HepG2 (cell line): ENCODE data around the gene CR2. TPM values are rescaled to one million over a fixed set of nuclear protein-coding genes. Genes with fewer than 3 reads are reported as not detected.

Source experiments
- ARID5B ChIP-seq: IDR thresholded peaks from 2 replicates; pipeline ENCODE4 v1.4.0; 2020; ENCODE audit warnings: mild to moderate bottlenecking, missing genetic modification reagents
- GLMP ChIP-seq: sonication (generic); formaldehyde crosslinking; IDR thresholded peaks from 2 replicates; pipeline ENCODE4 v1.9.0; 2021; ENCODE audit warnings: missing genetic modification reagents, mild to moderate bottlenecking, borderline replicate concordance
- NFIB ChIP-seq: sonication (generic); formaldehyde crosslinking; IDR thresholded peaks from 2 replicates; pipeline ENCODE4 v1.9.0; 2021; ENCODE audit warnings: missing genetic modification reagents, mild to moderate bottlenecking, borderline replicate concordance
- SMAD1 ChIP-seq: sonication (generic); formaldehyde crosslinking; IDR thresholded peaks from 2 replicates; pipeline ENCODE4 v1.4.0; 2020; ENCODE audit warnings: missing genetic modification reagents, low read depth, mild to moderate bottlenecking, borderline replicate concordance
- ZFP91 ChIP-seq: sonication (generic); formaldehyde crosslinking; IDR thresholded peaks from 2 replicates; pipeline ENCODE4 v1.9.0; 2022; ENCODE audit warnings: missing genetic modification reagents, mild to moderate bottlenecking, borderline replicate concordance
- ZNF407 ChIP-seq: sonication (generic); formaldehyde crosslinking; IDR thresholded peaks from one replicate; pipeline ENCODE4 v1.5.1; 2020; ENCODE audit warnings: mild to moderate bottlenecking, missing genetic modification reagents; ENCODE audit errors: not compliant biosample characterization
- ZNF556 ChIP-seq: sonication (generic); formaldehyde crosslinking; IDR thresholded peaks from 2 replicates; pipeline ENCODE4 v1.4.0; 2020; ENCODE audit warnings: mild to moderate bottlenecking, missing genetic modification reagents, borderline replicate concordance
- polyA plus RNA-seq, 8 experiments: library from polyadenylated mRNA; depleted of rRNA in 3 of 8; stranded (reverse) in 7 of 8; unstranded in 1 of 8; fragments of >200 nt; fragmentation: Illumina TruSeq in 4 of 8; extraction: Trizol in 4 of 8; gene quantifications; 2 replicates each; pipeline versions ENCODE4 v1.2.1 to v1.2.3, GENCODE V29; 2011 to 2016; ENCODE audit warnings: low read depth in 4 of 8, missing spikeins in 1 of 8, mixed read lengths in 1 of 8; ENCODE audit not compliant: insufficient read depth in 1 of 8
- total RNA-seq, 5 experiments: library from RNA; depleted of rRNA; stranded (reverse); fragments of >200 nt; fragmentation: Illumina TruSeq; extraction: Trizol; gene quantifications; 2 replicates each; pipeline ENCODE4 v1.2.3, GENCODE V29; 2016; ENCODE audit warnings: low read depth in 1 of 5

CR2 gene
- total and polyA plus RNA-seq, 2 of the 13 experiments (the other 11 are each of a cell fraction or from before 2014, with no cell fraction given) = not detected

GRCh38 chr1:207454046-207454964 is at the start of gene CR2 (continued):
- TF ChIP-seq ZNF407 (CRISPR knock-in tag) = peak; percentile 41
- TF ChIP-seq ZFP91 (CRISPR knock-in tag) = peak; percentile 41; the same call in 1 of the 2 replicates
- no peak for TF ChIP-seq SMAD1 (CRISPR knock-in tag)
- TF ChIP-seq ZNF556 (CRISPR knock-in tag) = no peak
- TF ChIP-seq NFIB (CRISPR knock-in tag) = no peak
- no peak for TF ChIP-seq ARID5B
- TF ChIP-seq GLMP (CRISPR knock-in tag) = no peak
